T follicular helper cell (primary cell): ENCODE measurements around the gene SLC9B1.
"Not testable (repeated sequence)": the region's sequence is repeated elsewhere in the genome, so short reads cannot be mapped to it uniquely, and the experiment has no call there.

Source experiments
- DNase-seq: peaks from one replicate; pipeline ENCODE4 v3.0.0-alpha.2; 2020; ENCODE audit warnings: low read depth

SLC9B1 gene

DNA sequence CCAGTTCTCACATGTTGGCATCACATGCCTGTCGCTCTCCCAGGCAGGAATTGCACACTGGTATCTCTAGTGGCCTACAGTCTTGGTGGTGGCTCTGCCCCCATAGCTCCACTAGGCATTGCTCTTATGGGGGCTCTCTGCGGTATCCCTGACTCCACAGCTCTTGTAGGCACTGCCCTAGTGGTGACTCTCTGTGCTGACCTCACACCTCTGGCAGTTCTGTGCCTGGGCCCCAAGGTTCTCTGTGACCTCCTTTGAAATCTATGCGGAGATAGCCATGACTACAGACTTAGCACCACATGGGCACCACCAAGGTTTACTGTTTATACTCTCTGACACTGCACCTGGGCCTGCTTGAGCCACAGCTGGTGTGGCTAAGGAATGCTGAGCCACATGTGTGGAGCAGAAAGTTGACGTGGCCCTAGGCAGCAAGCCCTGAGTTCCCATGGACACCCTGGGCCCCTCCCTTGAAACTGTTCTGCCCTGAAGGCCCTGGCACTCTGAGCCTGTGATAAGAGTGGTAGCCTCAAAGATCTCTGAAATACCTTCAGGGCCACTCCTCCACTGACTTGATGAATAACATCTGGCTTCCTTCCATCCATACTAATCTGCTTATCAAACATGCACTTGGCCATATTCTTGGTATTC, 8.0 kb downstream of the SLC9B1 start:
- DNase-seq = no peak

DNA sequence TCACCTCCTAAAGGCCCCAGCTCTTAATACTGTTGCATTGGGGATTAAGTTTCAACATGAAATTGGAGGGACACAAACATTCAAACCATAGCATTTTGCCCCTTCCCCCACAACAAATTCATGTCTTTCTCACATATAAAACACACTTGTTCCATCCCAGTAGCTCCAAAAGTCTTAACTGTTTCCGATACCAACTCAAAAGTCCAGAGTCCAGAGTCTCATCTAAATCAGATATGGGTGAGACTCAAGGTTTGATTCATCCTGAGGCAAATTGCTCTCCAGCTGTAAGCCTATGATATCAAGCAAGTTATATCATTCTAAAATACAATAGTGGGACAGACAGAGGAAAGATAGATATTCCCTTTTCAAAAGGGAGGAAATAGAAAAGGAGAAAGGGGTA, 8.7 kb downstream of the SLC9B1 start:
- no peak for DNase-seq

- DNase-seq = no peak
Measured at GRCh38 chr4:103008875-103009729, 10.4 kb downstream of the SLC9B1 start.

- DNase-seq = no peak
Measured at GRCh38 chr4:103002551-103002950, 17.0 kb downstream of the SLC9B1 start.

- DNase-seq = no peak
Measured at GRCh38 chr4:102994803-102995202, 24.7 kb downstream of the SLC9B1 start.

- DNase-seq = not testable (repeated sequence)
Measured at GRCh38 chr4:102993985-102994384, 25.5 kb downstream of the SLC9B1 start.

DNA sequence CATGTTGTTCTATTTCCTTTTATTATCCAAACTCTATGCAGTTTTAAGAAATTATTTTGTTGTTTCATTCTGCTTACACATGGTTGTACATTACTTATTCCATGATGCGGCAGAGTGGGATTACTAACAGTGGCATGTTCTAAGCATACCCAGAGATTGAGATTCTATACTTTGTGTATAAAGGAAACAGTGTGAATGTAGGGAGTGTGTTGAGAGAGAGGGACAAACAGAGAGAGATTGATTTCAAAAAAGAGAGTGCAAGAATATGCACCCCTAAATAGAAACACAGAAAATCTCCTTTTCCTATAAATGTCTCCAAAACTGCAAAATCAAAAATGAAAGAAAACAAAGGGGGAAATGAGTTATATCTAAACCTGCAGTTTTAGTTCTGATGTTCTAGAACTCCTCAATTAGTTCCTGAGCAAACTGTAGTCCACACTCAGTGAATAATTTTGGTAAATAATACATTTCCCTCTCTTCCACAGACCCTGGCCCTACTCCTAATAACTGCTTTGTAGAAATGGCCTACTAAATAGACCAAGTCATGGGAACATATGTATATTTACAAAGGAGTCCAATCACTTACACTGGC, 31.0 kb downstream of the SLC9B1 start:
- DNase-seq = no peak

DNA sequence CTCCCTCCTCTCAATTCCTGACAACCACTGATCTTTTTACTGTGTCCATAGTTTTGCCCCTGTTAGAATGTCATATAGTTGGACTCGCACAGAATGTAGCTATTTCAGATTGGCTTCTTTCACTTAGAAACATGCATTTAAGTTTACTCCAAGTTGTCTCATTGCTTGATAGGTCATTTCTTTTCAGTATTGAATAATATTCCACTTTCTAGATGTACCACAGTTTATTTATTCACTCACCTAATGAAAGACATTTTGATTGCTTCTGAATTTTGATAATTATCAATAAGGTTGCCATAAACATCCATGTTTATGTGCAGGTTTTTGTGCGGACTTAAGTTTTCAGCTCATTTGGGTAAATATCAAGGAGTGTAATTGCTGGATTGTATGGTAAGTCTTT, 38.5 kb downstream of the SLC9B1 start:
- DNase-seq = no peak

DNA sequence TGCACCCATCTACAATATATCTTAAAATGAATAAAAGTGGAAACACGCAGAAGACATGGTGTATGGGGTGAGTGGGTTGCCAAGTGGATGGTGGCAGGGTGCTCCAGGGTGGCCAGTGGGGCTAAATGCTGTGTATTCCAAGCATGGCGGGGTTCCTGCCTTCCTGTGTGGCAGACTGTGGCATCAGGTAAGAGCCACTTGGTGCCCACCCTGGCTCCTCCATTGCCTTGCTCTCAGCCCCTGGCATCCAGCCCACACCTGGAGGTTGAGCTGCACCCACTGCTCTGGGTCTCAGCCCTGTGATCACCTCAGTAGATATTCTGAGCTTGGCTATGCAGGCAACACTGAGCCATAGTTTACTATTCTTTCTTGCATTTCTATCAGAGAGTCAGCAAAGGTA, 57.7 kb downstream of the SLC9B1 start:
- DNase-seq = not testable (repeated sequence)

GRCh38 chr4:102959496-102959895, 60.0 kb downstream of the SLC9B1 start:
- DNase-seq = no peak

DNA sequence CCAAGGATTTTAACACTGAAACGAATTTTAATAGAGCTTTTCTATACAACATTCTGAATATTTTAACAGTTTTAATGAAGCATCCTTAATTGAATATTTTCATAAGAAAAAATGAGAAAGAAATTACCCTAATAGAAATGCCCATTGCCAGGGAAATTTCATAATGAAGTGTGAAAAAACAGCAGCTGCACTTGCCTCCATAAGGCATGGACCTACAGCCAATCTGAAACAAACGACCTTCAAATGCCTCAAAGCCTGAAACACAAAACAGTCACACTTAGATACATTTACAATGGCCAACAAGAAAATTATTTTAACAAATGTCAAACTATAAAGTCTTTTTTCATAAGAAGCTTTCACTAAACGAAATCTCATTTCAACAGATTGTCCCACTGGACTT, 74.4 kb downstream of the SLC9B1 start:
- no peak for DNase-seq

GRCh38 chr4:102938063-102938462, 81.4 kb downstream of the SLC9B1 start:
- DNase-seq = not testable (repeated sequence)

- DNase-seq = no peak
Measured at GRCh38 chr4:102935716-102936115, 83.8 kb downstream of the SLC9B1 start.

- DNase-seq = not testable (repeated sequence)
Measured at GRCh38 chr4:102919697-102920096, 99.8 kb downstream of the SLC9B1 start.

GRCh38 chr4:102918859-102919258, 100.6 kb downstream of the SLC9B1 start:
- DNase-seq = no peak

GRCh38 chr4:102901804-102902203, 117.7 kb downstream of the SLC9B1 start:
- no peak for DNase-seq

GRCh38 chr4:102897610-102898009, 121.9 kb downstream of the SLC9B1 start:
- not testable (repeated sequence) for DNase-seq

GRCh38 chr4:102896547-102896946, 123.0 kb downstream of the SLC9B1 start:
- not testable (repeated sequence) for DNase-seq

- DNase-seq = not testable (repeated sequence)
Measured at GRCh38 chr4:102889866-102890265, 129.6 kb downstream of the SLC9B1 start.

GRCh38 chr4:102888570-102888969, 130.9 kb downstream of the SLC9B1 start:
- DNase-seq = not testable (repeated sequence)

- DNase-seq = no peak
Measured at GRCh38 chr4:102883278-102883677, 136.2 kb downstream of the SLC9B1 start.

DNA sequence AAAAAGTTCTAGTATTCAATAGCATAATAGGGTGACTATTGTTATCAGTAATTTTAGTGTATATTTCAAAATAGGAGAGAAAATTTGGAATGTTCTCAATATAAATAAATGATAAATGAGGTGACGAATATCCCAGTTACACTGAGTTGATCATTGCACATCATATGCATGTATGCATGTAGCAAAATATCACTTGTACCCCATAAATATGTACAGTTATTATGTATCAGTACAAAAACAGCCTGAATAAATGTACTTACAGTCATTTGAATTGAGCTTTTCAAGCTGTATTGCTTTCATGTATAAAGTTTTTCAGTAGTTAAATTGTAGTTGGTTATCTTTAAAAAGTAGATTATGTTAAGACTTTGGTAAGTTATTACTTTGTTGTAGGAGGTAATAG, 138.2 kb downstream of the SLC9B1 start:
- no peak for DNase-seq

DNA sequence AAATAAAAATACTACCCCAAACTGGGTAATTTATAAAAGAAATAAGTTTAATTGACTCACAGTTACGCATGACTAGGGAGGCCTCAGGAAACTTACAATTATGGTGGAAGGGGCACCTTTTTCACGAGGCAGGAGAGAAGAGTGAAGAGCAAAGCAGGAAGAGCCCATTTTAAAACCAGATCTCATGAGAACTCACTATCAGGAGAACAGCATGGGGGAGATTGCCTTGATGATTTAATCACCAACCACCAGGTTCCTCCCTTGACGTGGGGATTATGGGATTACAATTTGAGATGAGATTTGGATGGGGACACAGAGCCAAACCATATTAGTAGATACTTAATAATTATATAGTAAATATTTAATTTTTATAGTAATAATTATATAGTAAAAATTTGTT, 140.6 kb downstream of the SLC9B1 start:
- DNase-seq = no peak
